Activated naive CD4-positive, alpha-beta T cell treated with anti-CD3 and anti-CD28 coated beads, Interleukin-2, amount 50 U/mL, for 72 hours (primary cell): Measurements from ENCODE around the gene FITM1. TPM values are rescaled to one million over a fixed set of nuclear protein-coding genes. Genes with fewer than 3 reads are reported as not detected.
A peak's percentile ranks its signal among the peaks of the same experiment; 100 is the strongest.

Source experiments
- ATAC-seq, 2 donors: fragments of 150-1000 bp; cut with Tn5 transposase; 2 replicates each; pipeline ENCODE4 v1.10.0; 2021; ENCODE audit warnings: mild to moderate bottlenecking in 2 of 2, moderate library complexity in 2 of 2
- DNase-seq, 2 donors: peaks; one replicate each; pipeline ENCODE4 v3.0.0; 2021 to 2022; ENCODE audit warnings: low spot score in 2 of 2
- H3K27ac Mint-ChIP-seq, 2 donors: one replicate each; pipeline ENCODE4 v1.8.0; 2022; ENCODE audit warnings: mild to moderate bottlenecking in 2 of 2, mixed read lengths in 2 of 2
- H3K36me3 Mint-ChIP-seq, 2 donors: one replicate each; pipeline ENCODE4 v1.8.0; 2022; ENCODE audit warnings: mixed read lengths in 2 of 2
- H3K9me3 Mint-ChIP-seq, 2 donors: one replicate each; pipeline ENCODE4 v1.8.0; 2022; ENCODE audit warnings: mixed read lengths in 2 of 2
- total RNA-seq, 2 donors: library from RNA; stranded (reverse); gene quantifications; one replicate each; pipeline ENCODE4 v1.2.3, GENCODE V29; 2022

The FITM1 gene, protein sequence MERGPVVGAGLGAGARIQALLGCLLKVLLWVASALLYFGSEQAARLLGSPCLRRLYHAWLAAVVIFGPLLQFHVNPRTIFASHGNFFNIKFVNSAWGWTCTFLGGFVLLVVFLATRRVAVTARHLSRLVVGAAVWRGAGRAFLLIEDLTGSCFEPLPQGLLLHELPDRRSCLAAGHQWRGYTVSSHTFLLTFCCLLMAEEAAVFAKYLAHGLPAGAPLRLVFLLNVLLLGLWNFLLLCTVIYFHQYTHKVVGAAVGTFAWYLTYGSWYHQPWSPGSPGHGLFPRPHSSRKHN
- total RNA-seq, result 1 to 10 TPM in 1 of 2 donors, under 1 TPM in 1; 0.49 to 2.2 TPM

DNA sequence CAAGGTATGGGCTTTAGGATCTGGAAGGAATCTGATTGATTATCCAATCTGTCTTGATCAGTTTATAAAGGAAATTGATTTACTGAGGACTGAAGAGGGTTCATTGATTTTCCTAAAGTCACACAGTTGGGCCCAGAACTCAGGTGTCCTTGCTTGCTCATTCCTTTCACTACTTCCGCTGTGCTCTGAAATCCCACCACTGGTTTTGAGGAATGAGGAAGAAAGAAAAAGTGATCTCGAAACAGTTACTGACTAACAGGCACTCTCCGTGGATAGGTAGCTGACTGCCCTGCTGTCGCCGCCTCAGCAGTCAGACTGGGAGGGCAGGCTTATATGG, at the start of gene FITM1:
FITM1 (plus strand) TSS at position 280 of the 337 bp plus-strand sequence. CDS start 905 bp downstream, outside the sequence.
- Mint-ChIP-seq H3K27ac (peak within 1 kb of the TSS in 1 of 2 donors; percentile 19), H3K36me3 (no peaks in the 10 kb centered on the region), H3K9me3 (no peaks in the 10 kb centered on the region)
- DNase-seq, result no peak
- ATAC-seq, result no peak

DNA sequence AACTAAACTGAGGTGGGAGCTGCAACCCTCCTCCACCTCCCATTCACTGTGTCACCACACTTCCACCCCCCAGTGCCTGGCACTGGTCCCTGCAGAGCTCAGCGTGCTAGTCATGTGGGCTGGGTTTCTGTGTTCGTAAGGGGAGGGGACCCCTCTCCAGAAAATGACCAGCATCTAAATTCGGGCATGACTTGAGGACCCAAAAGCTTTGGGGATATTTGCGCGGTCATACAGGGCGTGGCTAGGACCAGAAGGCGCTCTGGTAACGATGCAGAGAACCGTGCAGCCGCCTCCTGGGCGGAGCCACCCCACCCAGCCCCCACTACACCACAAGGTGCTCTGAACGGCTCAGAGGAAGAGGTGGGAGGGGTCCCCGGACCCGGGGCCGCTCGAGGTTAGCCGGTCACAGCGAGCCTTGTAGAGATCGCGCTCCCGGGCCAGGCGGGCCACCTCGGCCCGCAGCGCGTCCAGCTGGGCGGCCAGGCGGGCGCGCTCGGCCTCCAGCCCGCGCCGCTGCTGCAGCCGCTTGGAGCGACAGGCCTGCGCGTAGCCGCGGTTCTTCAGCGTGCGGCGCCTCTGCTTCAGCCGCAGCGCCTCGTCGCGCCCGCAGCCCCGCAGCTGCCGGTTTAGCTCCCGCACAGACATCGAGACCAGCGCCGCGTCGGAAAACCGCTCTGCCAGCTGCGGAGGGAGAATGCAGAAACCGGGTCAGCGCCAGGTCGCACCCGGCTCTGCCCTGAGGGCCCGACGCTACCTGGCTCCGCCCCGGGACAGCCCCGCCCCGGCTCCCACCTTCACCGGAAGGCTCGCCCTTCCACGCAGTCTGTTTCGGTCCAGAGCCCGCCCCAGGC, 49.3 kb upstream of the FITM1 start:
- DNase-seq, result peak in 1 of 2 donors; percentile 70
- peak; percentile 88 to 95 for ATAC-seq
- Mint-ChIP-seq H3K9me3 (no peaks in the 10 kb centered on the region), H3K36me3 (no peaks in the 10 kb centered on the region), H3K27ac (peak overlapping the region in 1 of 2 donors; percentile 32)

DNA sequence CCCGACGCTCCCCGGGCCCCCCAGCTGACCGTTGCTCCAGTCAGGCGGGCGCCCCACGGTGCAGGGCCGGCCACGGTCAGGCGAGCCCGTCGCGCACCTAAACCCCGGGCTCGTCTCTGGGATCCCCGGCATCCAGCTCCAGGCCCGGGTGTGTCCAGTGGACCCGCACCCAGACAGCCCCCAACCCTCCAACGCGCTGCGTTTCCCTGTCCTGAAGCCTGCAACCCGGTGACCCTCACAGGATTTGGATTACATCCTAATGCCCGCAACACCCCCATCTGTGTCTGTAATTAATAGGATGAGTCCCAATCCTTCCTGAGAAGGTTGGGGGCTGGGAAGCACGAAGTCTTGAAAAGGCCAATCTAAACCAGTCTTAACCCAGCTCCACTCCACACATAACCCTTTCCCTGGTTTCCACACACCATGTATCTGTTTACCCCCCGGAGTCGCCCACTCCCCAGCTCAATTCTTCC, 48.7 kb upstream of the FITM1 start:
- no peak for ATAC-seq
- Mint-ChIP-seq H3K9me3 (no peaks in the 10 kb centered on the region), H3K27ac (peak overlapping the region; percentile 32 to 74), H3K36me3 (no peaks in the 10 kb centered on the region)
- no peak for DNase-seq

DNA sequence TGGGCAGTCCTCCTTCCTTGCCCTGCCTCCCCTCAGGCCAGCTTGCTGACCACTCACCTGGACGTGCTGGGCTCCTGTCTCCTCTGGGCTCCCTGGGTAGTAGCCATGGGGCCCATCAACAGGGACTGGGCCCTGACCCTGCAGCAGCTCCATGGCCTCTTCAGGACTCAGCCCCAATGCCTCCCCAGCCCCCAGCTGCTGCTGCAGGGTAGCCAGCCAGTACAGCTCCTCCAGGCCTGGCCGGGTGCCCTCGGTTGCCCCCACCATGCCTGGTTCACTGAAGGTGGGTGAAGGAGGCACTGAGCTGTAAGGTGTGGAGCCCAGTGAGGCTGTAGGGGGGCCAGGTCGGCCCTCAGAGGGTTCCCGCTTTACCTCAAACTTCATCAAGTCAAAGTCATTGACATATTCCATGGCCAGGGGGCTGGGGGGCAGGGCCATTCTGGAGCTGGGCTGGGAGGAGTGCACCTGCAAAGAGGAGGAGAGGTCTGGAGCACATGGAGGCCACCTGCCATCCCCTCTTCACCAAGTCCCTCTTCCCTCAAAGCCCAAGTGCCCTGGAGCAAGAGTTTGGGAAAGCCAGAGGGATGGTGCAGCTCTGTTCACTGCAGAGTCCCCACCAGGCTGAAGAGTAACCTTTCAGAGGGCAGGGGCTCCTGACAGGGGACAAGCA, 47.9 kb upstream of the FITM1 start:
- no peak for ATAC-seq
- no peak for DNase-seq
- Mint-ChIP-seq H3K36me3 (no peaks in the 10 kb centered on the region), H3K9me3 (no peaks in the 10 kb centered on the region), H3K27ac (peak overlapping the region in 1 of 2 donors; percentile 32)

DNA sequence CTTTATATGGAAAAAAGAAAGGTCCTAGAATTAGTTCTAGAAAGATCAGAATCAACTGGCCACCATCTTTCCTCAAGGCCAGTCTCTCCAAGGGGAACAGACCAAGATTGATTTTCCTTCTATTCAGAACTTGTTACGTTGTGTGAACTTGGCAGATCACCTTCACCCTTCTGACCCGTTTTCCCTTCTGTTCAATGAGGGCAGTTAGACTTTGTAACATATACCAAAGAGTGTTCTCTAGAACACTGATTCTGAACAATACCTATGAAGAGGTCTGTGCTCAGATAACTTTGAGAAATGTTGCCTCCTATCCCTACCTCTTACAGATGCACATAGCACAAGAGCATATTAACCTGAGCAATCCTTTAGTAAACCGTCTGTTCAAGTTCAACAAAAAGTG, 47.0 kb upstream of the FITM1 start:
- no peaks in the 10 kb centered on the region for H3K36me3 Mint-ChIP-seq
- no peak for ATAC-seq
- no peak for DNase-seq
- no peak overlapping the region for H3K27ac Mint-ChIP-seq
- H3K9me3 Mint-ChIP-seq, result no peaks in the 10 kb centered on the region

DNA sequence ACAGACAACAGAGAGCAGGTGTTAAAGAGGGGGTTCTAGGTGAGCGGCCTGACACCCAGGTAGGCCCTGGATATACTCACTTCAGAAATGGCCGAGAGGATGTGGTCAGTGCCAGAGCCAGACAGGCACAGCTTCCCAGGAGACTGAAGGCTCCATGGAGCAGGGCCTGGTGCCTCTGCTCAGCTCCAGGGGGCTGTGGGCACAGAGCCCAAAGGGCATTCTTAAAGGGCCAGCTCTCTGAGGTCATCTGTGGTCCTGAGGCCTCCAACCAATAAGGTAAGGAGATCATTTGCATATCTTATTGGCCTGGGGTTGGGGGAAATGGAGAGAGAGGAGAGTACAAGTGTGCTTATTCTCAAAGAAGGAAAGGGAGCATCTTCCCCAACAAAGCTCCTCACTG, 46.0 kb upstream of the FITM1 start:
- ATAC-seq (no peak), DNase-seq (no peak)
- Mint-ChIP-seq H3K36me3 (no peaks in the 10 kb centered on the region), H3K27ac (no peak overlapping the region), H3K9me3 (no peaks in the 10 kb centered on the region)

DNA sequence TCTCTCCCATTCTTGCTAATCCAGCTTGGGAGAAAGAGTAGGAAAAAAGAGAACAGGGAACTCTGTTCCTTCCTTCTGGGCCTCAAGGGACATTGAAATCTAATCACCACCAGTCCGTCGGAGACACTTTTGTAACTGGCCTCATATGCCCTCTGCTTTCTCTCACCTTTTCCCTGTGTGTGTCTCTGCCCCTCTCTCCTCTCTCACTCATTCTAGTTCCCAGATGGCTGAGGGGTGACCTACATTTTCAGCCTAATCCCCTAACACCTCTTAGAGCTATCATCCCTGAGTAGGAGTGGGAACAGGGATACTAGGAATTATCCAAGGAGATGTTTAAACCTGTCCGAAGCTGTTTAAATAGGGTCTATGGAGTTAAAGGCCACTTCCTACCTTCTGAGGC, 45.2 kb upstream of the FITM1 start:
- ATAC-seq (no peak), DNase-seq (no peak)
- H3K27ac Mint-ChIP-seq, result peak overlapping the region in 1 of 2 donors; percentile 31
- H3K9me3 Mint-ChIP-seq, result no peaks in the 10 kb centered on the region
- no peaks in the 10 kb centered on the region for H3K36me3 Mint-ChIP-seq

DNA sequence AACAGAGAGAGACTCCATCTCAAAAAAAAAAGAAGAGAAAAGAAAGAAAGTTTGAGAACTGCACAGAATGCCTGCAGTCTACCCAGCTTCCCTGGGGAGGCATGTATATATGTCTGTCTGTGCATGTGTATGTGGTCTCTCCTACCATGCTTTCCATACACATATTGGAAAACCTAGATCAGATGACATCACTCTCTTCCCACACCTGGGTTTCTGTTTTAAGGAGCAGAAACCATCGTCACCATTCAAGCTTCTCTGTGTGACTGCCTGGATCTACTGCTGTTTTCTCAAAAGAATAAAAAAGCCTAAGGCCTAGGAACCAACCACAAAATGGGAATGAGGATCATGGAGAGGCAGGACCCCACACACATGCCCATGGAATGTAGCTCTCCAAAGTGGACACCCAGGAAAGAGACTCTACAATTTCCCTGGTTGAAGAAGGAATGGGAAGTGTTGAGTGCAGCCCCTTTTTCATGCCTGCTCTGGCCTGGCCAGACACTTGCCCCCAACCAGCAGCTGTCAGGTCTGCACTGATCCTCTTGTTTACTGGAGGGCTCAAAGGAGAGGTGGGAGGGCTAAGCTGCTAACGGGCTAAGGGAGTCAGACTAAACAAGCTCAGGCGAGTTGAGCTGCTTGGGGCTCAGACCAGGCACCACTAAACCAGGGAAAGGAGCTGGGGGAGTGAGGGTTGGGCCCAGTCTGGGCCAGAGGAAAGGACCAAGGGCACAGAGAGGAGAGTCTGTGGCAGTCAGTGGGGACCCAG, 44.1 kb upstream of the FITM1 start:
- H3K9me3 Mint-ChIP-seq, result no peaks in the 10 kb centered on the region
- H3K36me3 Mint-ChIP-seq, result no peaks in the 10 kb centered on the region
- DNase-seq, result no peak
- ATAC-seq, result no peak
- no peak overlapping the region for H3K27ac Mint-ChIP-seq

DNA sequence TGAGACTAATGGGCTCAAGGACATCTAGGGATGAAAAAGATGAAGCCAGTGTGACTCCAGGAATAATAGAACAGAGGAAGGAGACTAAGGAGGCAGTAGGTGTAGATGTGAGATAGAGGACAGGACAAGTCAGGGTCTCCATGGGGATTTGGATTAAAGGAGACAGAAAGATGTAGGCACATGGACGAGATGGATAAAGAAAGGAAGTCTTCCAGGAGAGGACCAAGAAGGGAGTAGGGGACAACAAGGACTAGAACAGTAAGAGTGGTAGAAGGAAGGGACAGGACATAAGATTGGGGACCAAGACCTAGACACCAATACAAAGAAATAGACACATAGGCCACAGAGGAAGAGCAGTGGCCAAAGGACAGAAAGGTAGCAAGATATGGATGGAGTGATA, 43.5 kb upstream of the FITM1 start:
- H3K36me3 Mint-ChIP-seq, result no peaks in the 10 kb centered on the region
- H3K9me3 Mint-ChIP-seq, result no peaks in the 10 kb centered on the region
- H3K27ac Mint-ChIP-seq, result no peak overlapping the region
- ATAC-seq (no peak), DNase-seq (no peak)

DNA sequence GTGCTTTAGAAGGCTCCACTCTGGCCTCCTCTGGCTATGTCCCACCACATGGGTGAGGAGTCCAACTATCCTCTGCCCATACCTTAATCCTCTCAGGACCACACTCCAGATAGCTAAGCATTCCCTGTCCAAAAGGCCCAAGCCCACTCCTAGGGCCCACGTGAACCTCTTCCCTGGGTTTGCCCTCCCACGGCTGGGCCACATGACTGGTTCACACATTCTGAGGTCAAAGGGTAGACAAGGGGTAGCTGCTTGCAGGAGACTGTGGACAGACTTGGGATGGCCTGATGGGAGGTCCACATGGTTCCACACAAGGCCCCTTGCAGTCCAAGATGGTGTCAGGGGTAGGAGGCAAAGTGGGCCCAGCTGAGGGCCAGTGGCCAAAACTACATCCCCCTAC, 42.4 kb upstream of the FITM1 start:
- no peaks in the 10 kb centered on the region for H3K9me3 Mint-ChIP-seq
- H3K27ac Mint-ChIP-seq, result no peak overlapping the region
- ATAC-seq (no peak), DNase-seq (no peak)
- no peaks in the 10 kb centered on the region for H3K36me3 Mint-ChIP-seq

DNA sequence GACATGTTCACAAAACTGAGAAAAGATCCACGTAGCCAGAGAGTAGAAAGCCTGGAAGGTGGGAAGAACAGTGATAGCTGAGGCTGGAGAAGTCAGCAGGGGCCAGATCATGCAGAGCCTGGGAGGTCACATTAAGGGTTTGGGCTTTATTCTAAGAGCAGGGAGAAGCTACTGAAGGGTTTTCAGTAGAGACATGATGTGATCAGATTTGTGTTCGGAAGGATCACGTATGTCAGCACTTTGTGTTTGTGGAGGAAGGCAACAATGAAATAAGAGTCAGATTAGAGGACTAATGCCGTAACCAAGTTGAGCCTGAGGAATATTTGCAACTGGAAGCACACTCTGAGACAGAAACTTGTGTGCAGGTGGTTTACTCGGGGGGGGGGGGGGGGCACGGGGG, 40.6 kb upstream of the FITM1 start:
- Mint-ChIP-seq H3K36me3 (peaks cover 5 to 6% of the 10 kb centered on the region in 2 donors), H3K9me3 (no peaks in the 10 kb centered on the region), H3K27ac (no peak overlapping the region)
- DNase-seq, result no peak
- no peak for ATAC-seq

DNA sequence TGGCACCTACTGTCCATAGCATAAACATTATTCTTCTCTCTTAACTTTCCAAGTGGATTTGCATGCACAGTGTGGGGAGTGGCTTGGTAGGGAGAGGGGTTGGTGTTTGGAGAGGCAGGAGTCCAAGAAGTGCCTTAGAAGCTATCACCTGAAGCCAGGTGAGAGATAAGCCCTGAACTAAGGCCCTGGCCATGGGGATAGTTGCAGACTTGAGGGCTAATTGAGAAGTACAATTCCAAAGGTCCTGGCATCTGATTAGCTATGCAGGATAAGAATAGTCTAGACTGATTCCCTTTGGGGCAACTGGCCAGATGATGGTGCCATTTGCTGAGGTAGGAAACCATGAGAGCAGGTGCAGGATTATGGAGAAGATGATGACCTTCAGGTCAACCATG, 38.4 kb upstream of the FITM1 start:
- ATAC-seq, result no peak
- Mint-ChIP-seq H3K36me3 (peaks cover 21 to 24% of the 10 kb centered on the region in 2 donors), H3K27ac (peak overlapping the region in 1 of 2 donors; percentile 50), H3K9me3 (no peaks in the 10 kb centered on the region)
- DNase-seq, result no peak

DNA sequence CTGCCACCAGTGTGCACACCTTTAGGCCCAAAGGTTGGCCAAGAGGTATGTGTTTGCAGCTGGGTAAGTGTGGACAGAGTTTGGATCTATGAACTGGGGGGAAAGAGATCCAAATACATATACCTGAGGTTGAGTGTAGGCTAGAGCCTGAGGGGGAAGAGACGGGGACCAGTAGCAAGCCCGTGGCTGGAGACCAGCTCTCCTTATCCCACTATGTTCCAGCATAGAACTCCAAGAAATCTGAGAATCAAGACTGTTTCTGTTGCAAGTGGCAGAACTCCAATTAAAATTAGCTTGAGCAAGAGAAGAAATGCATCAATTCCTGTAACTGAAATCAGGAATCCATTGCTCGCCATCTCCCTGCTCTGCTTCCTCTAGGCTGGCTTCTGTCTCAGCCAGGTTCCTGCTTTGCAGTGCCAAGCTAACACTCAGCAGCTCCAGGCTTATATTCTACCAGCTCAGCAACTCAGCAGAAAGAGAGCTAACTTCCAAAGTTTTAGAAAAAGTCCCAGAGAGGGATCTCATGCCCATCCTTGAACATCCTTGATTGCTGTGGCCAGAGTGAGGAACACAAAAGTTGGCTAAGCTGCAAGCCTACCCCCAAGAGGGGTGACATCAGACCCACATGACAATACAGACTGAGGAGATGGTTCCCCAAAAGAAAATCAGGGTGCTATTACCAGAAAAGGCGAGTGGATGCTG, 37.8 kb upstream of the FITM1 start:
- H3K36me3 Mint-ChIP-seq, result peaks cover 21 to 24% of the 10 kb centered on the region in 2 donors

DNA sequence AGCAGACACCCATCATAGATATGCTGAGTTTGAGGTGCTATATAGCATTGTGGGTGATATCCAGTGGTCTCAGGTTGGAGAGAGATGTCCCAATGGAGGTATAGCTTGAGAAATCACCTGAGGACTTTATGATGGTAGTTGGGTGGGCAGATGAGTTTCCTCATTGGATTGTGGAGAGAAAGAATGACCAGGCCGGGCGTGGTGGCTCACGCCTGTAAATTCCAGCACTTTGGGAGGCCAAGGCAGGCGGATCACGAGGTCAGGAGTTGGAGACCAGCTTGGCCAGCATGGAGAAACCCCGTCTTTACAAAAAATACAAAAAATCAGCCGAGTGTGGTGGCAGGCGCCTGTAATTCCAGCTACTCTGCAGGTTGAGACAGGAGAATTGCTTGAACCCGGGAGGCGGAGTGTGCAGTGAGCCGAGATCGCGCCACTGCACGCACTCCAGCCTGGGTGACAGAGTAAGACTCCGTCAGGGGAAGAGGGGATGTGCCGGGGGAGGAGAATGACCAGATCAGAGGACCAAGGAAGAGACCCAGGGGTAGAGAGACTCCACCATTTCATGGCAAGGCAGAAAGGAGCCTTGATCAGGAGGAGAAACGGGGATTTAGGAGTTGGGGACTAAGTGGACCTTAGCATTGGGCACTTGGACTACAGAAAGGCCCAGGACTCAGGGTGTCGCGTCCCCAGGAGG, 37.1 kb upstream of the FITM1 start:
- Mint-ChIP-seq H3K36me3 (peaks cover 21 to 24% of the 10 kb centered on the region in 2 donors), H3K9me3 (no peaks in the 10 kb centered on the region), H3K27ac (peak overlapping the region; percentile 72 to 95)
- ATAC-seq (no peak), DNase-seq (no peak)

More for the DNA sequence above, 37.8 kb upstream of the FITM1 start:
- ATAC-seq (no peak), DNase-seq (no peak)
- no peaks in the 10 kb centered on the region for H3K9me3 Mint-ChIP-seq
- H3K27ac Mint-ChIP-seq, result peak overlapping the region; percentile 72 to 95
